MM.1S (cell line): ENCODE measurements around the gene ARL13A.
A peak's percentile ranks its signal among the peaks of the same experiment; 100 is the strongest.

Experiments used
- DNase-seq: peaks from one replicate; pipeline ENCODE4 v3.0.0-alpha.2; 2015
- H2AFZ ChIP-seq: fragments of 300-600 bp; sonication (generic); 2 replicates; pipeline ENCODE4 v1.6.0; 2016; ENCODE audit warnings: antibody characterized with exemption, low read length
- H3F3A ChIP-seq: fragments of 300-600 bp; sonication (generic); 2 replicates; pipeline ENCODE4 v1.6.1; 2016; ENCODE audit warnings: mild to moderate bottlenecking, antibody characterized with exemption, low read length, moderate library complexity, mixed read lengths; ENCODE audit not compliant: insufficient read depth
- H3K27ac ChIP-seq: fragments of 300-600 bp; sonication (generic); 2 replicates; pipeline ENCODE4 v1.5.1; 2016; ENCODE audit warnings: mild to moderate bottlenecking, low read length
- H3K27me3 ChIP-seq: fragments of 300-600 bp; sonication (generic); replicated peaks from 2 replicates; pipeline ENCODE4 v1.6.0; 2016; ENCODE audit warnings: low read length; ENCODE audit not compliant: insufficient read depth
- H3K36me3 ChIP-seq: fragments of 300-600 bp; sonication (generic); replicated peaks from 2 replicates; pipeline ENCODE4 v1.6.1; 2016; ENCODE audit warnings: mild to moderate bottlenecking, low read length, mixed read lengths; ENCODE audit not compliant: insufficient read depth
- H3K4me1 ChIP-seq: fragments of 300-600 bp; sonication (generic); 2 replicates; pipeline ENCODE4 v1.6.1; 2016; ENCODE audit warnings: low read length, mixed read lengths
- H3K4me2 ChIP-seq: fragments of 300-600 bp; sonication (generic); 2 replicates; pipeline ENCODE4 v1.6.0; 2016; ENCODE audit warnings: low read depth, low read length
- H3K4me3 ChIP-seq: fragments of 300-600 bp; sonication (generic); 2 replicates; pipeline ENCODE4 v1.5.1; 2016; ENCODE audit warnings: low read length, mixed read lengths
- H3K79me2 ChIP-seq: fragments of 300-600 bp; sonication (generic); 2 replicates; pipeline ENCODE4 v1.6.1; 2016; ENCODE audit warnings: mixed run types, low read length, mixed read lengths
- H3K9ac ChIP-seq: fragments of 300-600 bp; sonication (generic); 2 replicates; pipeline ENCODE4 v1.6.1; 2016; ENCODE audit warnings: low read length, mixed read lengths
- H3K9me2 ChIP-seq: fragments of 300-600 bp; sonication (generic); replicated peaks from 2 replicates; pipeline ENCODE4 v1.6.1; 2016; ENCODE audit warnings: mild to moderate bottlenecking, low read length, mixed read lengths; ENCODE audit not compliant: insufficient read depth
- H3K9me3 ChIP-seq: fragments of 300-600 bp; sonication (generic); replicated peaks from 2 replicates; pipeline ENCODE4 v1.6.1; 2016; ENCODE audit warnings: mild to moderate bottlenecking, low read length, mixed read lengths; ENCODE audit not compliant: insufficient read depth
- H4K20me1 ChIP-seq: fragments of 300-600 bp; sonication (generic); 2 replicates; pipeline ENCODE4 v1.6.1; 2016; ENCODE audit warnings: mild to moderate bottlenecking, low read length, moderate library complexity, mixed read lengths; ENCODE audit not compliant: insufficient read depth
- EZH2 ChIP-seq: fragments of 300-600 bp; sonication (generic); optimal IDR thresholded peaks from 2 replicates; pipeline ENCODE3; 2017; ENCODE audit warnings: low read depth, mild to moderate bottlenecking, antibody characterized with exemption, low read length, mixed read lengths
- EZH2phosphoT487 ChIP-seq: fragments of 300-600 bp; sonication (generic); IDR thresholded peaks from 2 replicates; pipeline ENCODE4 v1.6.1; 2018; ENCODE audit warnings: antibody characterized with exemption, low read length
- TF ChIP-seq, protein P1 (sequence below): fragments of 300-600 bp; sonication (generic); IDR thresholded peaks from 2 replicates; pipeline ENCODE4 v1.5.1; 2016; ENCODE audit warnings: antibody characterized with exemption, low read length, mixed read lengths

ARL13A gene

DNA sequence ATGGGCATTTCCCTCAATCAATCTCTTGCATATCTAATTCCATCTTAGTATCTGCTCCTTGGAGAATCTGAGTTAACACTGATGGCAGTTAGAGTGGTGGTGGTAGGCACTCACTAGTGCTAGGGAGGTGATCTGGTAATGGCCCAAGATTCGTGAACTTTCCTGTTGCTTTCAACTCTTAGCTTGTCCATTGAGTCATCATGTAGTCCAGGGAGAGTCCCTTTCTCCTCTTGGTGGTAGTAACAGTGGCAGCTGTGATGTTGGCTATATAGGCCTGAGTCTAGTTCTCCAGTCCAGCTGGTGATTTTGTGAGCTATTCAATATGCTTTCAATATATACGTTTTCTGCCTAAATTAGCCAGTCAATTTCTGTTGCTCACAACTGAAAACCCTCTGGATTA lies 33.7 kb upstream of the ARL13A start:
- no peak overlapping the region for H3K4me3 ChIP-seq
- no peak overlapping the region for H2AFZ ChIP-seq
- H3K9me2 ChIP-seq: no peaks in the 10 kb centered on the region
- no peak overlapping the region for H3K9ac ChIP-seq
- no peak overlapping the region for H3K27ac ChIP-seq
- H4K20me1 ChIP-seq: no peaks in the 10 kb centered on the region
- H3K4me1 ChIP-seq: peaks cover 13% of the 10 kb centered on the region
- TF ChIP-seq EZH2phosphoT487: no peak
- TF ChIP-seq EZH2: no peak
- TF ChIP-seq, protein P1, sequence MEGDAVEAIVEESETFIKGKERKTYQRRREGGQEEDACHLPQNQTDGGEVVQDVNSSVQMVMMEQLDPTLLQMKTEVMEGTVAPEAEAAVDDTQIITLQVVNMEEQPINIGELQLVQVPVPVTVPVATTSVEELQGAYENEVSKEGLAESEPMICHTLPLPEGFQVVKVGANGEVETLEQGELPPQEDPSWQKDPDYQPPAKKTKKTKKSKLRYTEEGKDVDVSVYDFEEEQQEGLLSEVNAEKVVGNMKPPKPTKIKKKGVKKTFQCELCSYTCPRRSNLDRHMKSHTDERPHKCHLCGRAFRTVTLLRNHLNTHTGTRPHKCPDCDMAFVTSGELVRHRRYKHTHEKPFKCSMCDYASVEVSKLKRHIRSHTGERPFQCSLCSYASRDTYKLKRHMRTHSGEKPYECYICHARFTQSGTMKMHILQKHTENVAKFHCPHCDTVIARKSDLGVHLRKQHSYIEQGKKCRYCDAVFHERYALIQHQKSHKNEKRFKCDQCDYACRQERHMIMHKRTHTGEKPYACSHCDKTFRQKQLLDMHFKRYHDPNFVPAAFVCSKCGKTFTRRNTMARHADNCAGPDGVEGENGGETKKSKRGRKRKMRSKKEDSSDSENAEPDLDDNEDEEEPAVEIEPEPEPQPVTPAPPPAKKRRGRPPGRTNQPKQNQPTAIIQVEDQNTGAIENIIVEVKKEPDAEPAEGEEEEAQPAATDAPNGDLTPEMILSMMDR: no peak
- DNase-seq: no peak
- no peaks in the 10 kb centered on the region for H3K79me2 ChIP-seq
- H3K9me3 ChIP-seq: no peaks in the 10 kb centered on the region
- peaks cover 10% of the 10 kb centered on the region for H3F3A ChIP-seq
- no peaks in the 10 kb centered on the region for H3K36me3 ChIP-seq
- H3K4me2 ChIP-seq: no peak overlapping the region
- no peaks in the 10 kb centered on the region for H3K27me3 ChIP-seq

DNA sequence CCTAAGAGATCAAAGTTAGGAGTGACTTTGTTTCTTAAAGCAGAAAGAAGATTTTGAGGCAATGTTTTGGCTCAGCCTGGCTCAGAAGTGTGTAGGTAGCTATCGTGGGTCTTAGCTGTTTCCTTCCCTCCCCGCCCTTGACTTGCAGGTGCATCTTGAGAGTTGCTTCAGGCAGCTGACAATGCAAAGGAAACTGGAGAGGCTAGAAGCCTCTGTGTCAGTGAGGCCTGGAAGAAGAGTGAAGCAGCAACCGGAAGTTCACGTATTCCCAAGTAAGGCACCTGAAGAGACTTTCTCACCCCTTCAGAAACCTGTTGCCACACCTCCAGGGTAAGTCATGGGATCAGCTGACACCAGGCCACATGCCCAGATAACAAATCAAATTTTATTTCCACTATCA lies 30.2 kb upstream of the ARL13A start:
- no peaks in the 10 kb centered on the region for H3K9me2 ChIP-seq
- peak overlapping the region; percentile 24; the same call in 1 of the 2 replicates for H3K9ac ChIP-seq
- peak overlapping the region; percentile 42; the same call in 1 of the 2 replicates for H3K4me2 ChIP-seq
- H3K27me3 ChIP-seq: no peaks in the 10 kb centered on the region
- H3K36me3 ChIP-seq: no peaks in the 10 kb centered on the region
- no peak for TF ChIP-seq EZH2phosphoT487
- no peak for TF ChIP-seq EZH2
- TF ChIP-seq, protein P1: no peak
- H3K4me1 ChIP-seq: peaks cover 13% of the 10 kb centered on the region
- H3K27ac ChIP-seq: peak overlapping the region; percentile 68; the same call in 1 of the 2 replicates
- H3F3A ChIP-seq: peaks cover 10% of the 10 kb centered on the region
- no peak overlapping the region for H3K4me3 ChIP-seq
- H3K9me3 ChIP-seq: no peaks in the 10 kb centered on the region
- DNase-seq: peak; percentile 83
- no peaks in the 10 kb centered on the region for H3K79me2 ChIP-seq
- H4K20me1 ChIP-seq: no peaks in the 10 kb centered on the region
- peak overlapping the region; percentile 4; the same call in 1 of the 2 replicates for H2AFZ ChIP-seq

DNA sequence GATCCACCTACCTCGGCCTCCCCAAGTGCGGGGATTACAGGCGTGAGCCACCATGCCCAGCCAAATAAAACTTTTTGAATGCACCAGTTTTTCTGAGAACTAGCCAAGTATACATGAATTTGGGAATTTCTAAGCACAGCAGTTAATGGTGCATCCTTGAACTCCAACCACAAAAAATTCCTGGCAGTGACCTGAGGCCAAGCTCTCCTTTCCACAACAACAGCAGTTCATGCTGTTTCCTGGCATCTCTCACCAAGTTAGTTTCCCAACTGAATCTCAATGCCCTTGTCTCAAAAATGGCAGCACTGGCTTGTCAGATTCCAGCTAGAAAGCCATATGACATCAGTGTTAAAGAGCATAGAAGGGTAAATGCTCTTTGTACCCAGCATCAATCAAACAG lies 24.9 kb upstream of the ARL13A start:
- H3K27ac ChIP-seq: no peak overlapping the region
- H4K20me1 ChIP-seq: no peaks in the 10 kb centered on the region
- H3K4me2 ChIP-seq: no peak overlapping the region
- no peaks in the 10 kb centered on the region for H3K9me3 ChIP-seq
- no peaks in the 10 kb centered on the region for H3K36me3 ChIP-seq
- H2AFZ ChIP-seq: no peak overlapping the region
- no peak for DNase-seq
- peaks cover 3% of the 10 kb centered on the region; the same call in 1 of the 2 replicates for H3K4me1 ChIP-seq
- peaks cover 2% of the 10 kb centered on the region; the same call in 1 of the 2 replicates for H3F3A ChIP-seq
- no peak overlapping the region for H3K9ac ChIP-seq
- no peaks in the 10 kb centered on the region for H3K9me2 ChIP-seq
- H3K4me3 ChIP-seq: no peak overlapping the region
- TF ChIP-seq EZH2 (no peak), EZH2phosphoT487 (no peak)
- TF ChIP-seq, protein P1: no peak
- H3K79me2 ChIP-seq: no peaks in the 10 kb centered on the region
- no peaks in the 10 kb centered on the region for H3K27me3 ChIP-seq
